Stimulated activated CD8-positive, alpha-beta memory T cell treated with anti-CD3 and anti-CD28 coated beads, Interleukin-12 subunit alpha, Interleukin-12 subunit beta, amount 100 ng/mL, for 1 hour (primary cell): ENCODE results near the gene OBSCN.

Experiments used
- DNase-seq: peaks from one replicate; pipeline ENCODE4 v3.0.0-alpha.2; 2020; ENCODE audit warnings: low read depth

The OBSCN gene

GRCh38 chr1:228278432-228278941, 70.6 kb downstream of the OBSCN start:
- DNase-seq: no peak

GRCh38 chr1:228279011-228279721, 71.3 kb downstream of the OBSCN start:
- no peak for DNase-seq

- DNase-seq: no peak
Observed at GRCh38 chr1:228279722-228280105, 71.9 kb downstream of the OBSCN start.

GRCh38 chr1:228280106-228280901, 72.5 kb downstream of the OBSCN start:
- no peak for DNase-seq

GRCh38 chr1:228280961-228281591, 73.2 kb downstream of the OBSCN start:
- no peak for DNase-seq

- DNase-seq: no peak
Observed at GRCh38 chr1:228281631-228282328, 73.9 kb downstream of the OBSCN start.

- no peak for DNase-seq
Observed at GRCh38 chr1:228282329-228283042, 74.6 kb downstream of the OBSCN start.

- DNase-seq: no peak
Observed at GRCh38 chr1:228283043-228283371, 75.2 kb downstream of the OBSCN start.

GRCh38 chr1:228283476-228284147, 75.8 kb downstream of the OBSCN start:
- DNase-seq: no peak

- DNase-seq: no peak
Observed at GRCh38 chr1:228284148-228284495, 76.3 kb downstream of the OBSCN start.

GRCh38 chr1:228284521-228284920, 76.7 kb downstream of the OBSCN start:
- no peak for DNase-seq

GRCh38 chr1:228285661-228286504, 78.0 kb downstream of the OBSCN start:
- no peak for DNase-seq

- no peak for DNase-seq
Observed at GRCh38 chr1:228286505-228287417, 78.9 kb downstream of the OBSCN start.

- DNase-seq: no peak
Observed at GRCh38 chr1:228287541-228288425, 79.9 kb downstream of the OBSCN start.

- no peak for DNase-seq
Observed at GRCh38 chr1:228288536-228289238, 80.8 kb downstream of the OBSCN start.

- DNase-seq: no peak
Observed at GRCh38 chr1:228289239-228289849, 81.5 kb downstream of the OBSCN start.
